H1 (cell line): Measurements from ENCODE around the gene HOMER3. TPM values are rescaled to one million over a fixed set of nuclear protein-coding genes. Genes with fewer than 3 reads are reported as not detected.

Experiments used
- CTCF ChIA-PET: fragments of 300-600 bp; sonication (Branson Sonifier 250); formaldehyde crosslinking; loops from one replicate; lab custom pipeline; 2021; ENCODE audit not compliant: partially characterized antibody; lab: Charles Lee
- POLR2A ChIA-PET: fragments of 300-600 bp; sonication (Branson Sonifier 250); formaldehyde crosslinking; loops from one replicate; lab custom pipeline; 2021; ENCODE audit warnings: inconsistent platforms; ENCODE audit not compliant: partially characterized antibody; lab: Charles Lee
- DNase-seq, 2 experiments: peaks; one replicate each; pipeline versions ENCODE4 v3.0.0 to v3.0.0-alpha.2; 2010 to 2022; ENCODE audit warnings: low spot score in 2 of 2, low read depth in 1 of 2, mixed read lengths in 1 of 2
- FAIRE-seq: peaks from 2 replicates; lab custom pipeline; 2011; peaks lifted over from hg19 to GRCh38; lab: Jason Lieb, UNC
- H2AFZ ChIP-seq: 2 replicates; pipeline ENCODE4 v1.8.1; 2012; ENCODE audit warnings: low read length, inconsistent platforms
- H2AK5ac ChIP-seq: 2 replicates; pipeline ENCODE4 v1.6.1; 2013; ENCODE audit warnings: low read depth, low read length
- H2BK120ac ChIP-seq: replicated peaks from 2 replicates; pipeline ENCODE3; 2013; ENCODE audit warnings: low read depth, low read length, inconsistent platforms
- H2BK12ac ChIP-seq: 2 replicates; pipeline ENCODE4 v1.6.1; 2013; ENCODE audit warnings: low read depth, low read length
- H2BK15ac ChIP-seq: 2 replicates; pipeline ENCODE4 v1.6.1; 2013; ENCODE audit warnings: low read length
- H2BK20ac ChIP-seq: 2 replicates; pipeline ENCODE4 v1.6.1; 2013; ENCODE audit warnings: low read length
- H2BK5ac ChIP-seq: 2 replicates; pipeline ENCODE4 v1.6.1; 2013; ENCODE audit warnings: low read depth, low read length
- H3K14ac ChIP-seq: 2 replicates; pipeline ENCODE4 v1.6.1; 2013; ENCODE audit warnings: inconsistent platforms; ENCODE audit not compliant: insufficient read length
- H3K18ac ChIP-seq: 2 replicates; pipeline ENCODE4 v1.6.1; 2013; ENCODE audit warnings: low read length; ENCODE audit errors: extremely low read depth
- H3K23ac ChIP-seq: 2 replicates; pipeline ENCODE4 v1.6.1; 2013; ENCODE audit warnings: inconsistent platforms; ENCODE audit not compliant: insufficient read length
- H3K23me2 ChIP-seq: 2 replicates; pipeline ENCODE4 v1.6.1; 2013; ENCODE audit warnings: low read depth, low read length
- H3K27ac ChIP-seq: 2 replicates; pipeline ENCODE4 v1.6.1; 2011; ENCODE audit warnings: low read depth, low read length, inconsistent platforms
- H3K27me3 ChIP-seq, 4 experiments: replicated peaks in 1 of 4; 1 replicate in 1 of 4; 2 replicates in 3 of 4; pipeline versions ENCODE4 v1.6.1 to v1.8.1; 2011 to 2013; ENCODE audit warnings: low read length in 3 of 4, mild to moderate bottlenecking in 3 of 4, inconsistent platforms in 2 of 4, mixed read lengths in 2 of 4, moderate library complexity in 1 of 4; ENCODE audit not compliant: control insufficient read depth in 3 of 4, insufficient read depth in 3 of 4; ENCODE audit errors: extremely low read depth in 1 of 4
- H3K36me3 ChIP-seq, 4 experiments: 2 replicates each; pipeline versions ENCODE4 v1.6.1 to v1.8.1; 2011 to 2013; ENCODE audit warnings: mild to moderate bottlenecking in 4 of 4, low read length in 3 of 4, moderate library complexity in 2 of 4, control low read depth in 1 of 4, inconsistent platforms in 1 of 4; ENCODE audit not compliant: insufficient read depth in 4 of 4, control insufficient read depth in 2 of 4
- H3K4ac ChIP-seq: replicated peaks from 2 replicates; pipeline ENCODE3; 2013; ENCODE audit warnings: low read length, low read depth, mixed read lengths, inconsistent platforms; ENCODE audit not compliant: insufficient read length
- H3K4me1 ChIP-seq, 4 experiments: replicated peaks in 1 of 4; 1 replicate in 1 of 4; 2 replicates in 3 of 4; pipeline versions ENCODE4 v1.6.1 to v1.8.1; 2011 to 2013; ENCODE audit warnings: low read length in 3 of 4, inconsistent platforms in 2 of 4, mixed read lengths in 1 of 4; ENCODE audit not compliant: insufficient read depth in 4 of 4, control insufficient read depth in 3 of 4
- H3K4me2 ChIP-seq, 2 experiments: 2 replicates each; pipeline versions ENCODE4 v1.6.1 to v1.8.1; 2011 to 2013; ENCODE audit warnings: low read depth in 2 of 2, low read length in 2 of 2, control low read depth in 1 of 2, inconsistent platforms in 1 of 2, mild to moderate bottlenecking in 1 of 2; ENCODE audit not compliant: insufficient read depth in 1 of 2
- H3K4me3 ChIP-seq, 4 experiments: fragments of 200-600, 300-600 bp in 1 of 4; sonication (generic), shearing (Covaris generic), sonication (Bioruptor Twin) in 1 of 4; 2 replicates each; pipeline versions ENCODE4 v1.5.1 to v1.8.1; 2011 to 2016; ENCODE audit warnings: low read length in 4 of 4, low read depth in 3 of 4, control low read depth in 2 of 4, inconsistent platforms in 2 of 4, mild to moderate bottlenecking in 2 of 4, mixed read lengths in 1 of 4, moderate library complexity in 1 of 4; ENCODE audit not compliant: insufficient read depth in 2 of 4; ENCODE audit errors: extremely low read depth in 1 of 4
- H3K56ac ChIP-seq: replicated peaks from 2 replicates; pipeline ENCODE3; 2013; ENCODE audit warnings: low read depth, mild to moderate bottlenecking, mixed read lengths, low read length, inconsistent platforms; ENCODE audit not compliant: insufficient read length
- H3K79me1 ChIP-seq: 2 replicates; pipeline ENCODE4 v1.6.1; 2013; ENCODE audit warnings: low read depth, low read length, control low read depth
- H3K79me2 ChIP-seq, 2 experiments: 2 replicates each; pipeline versions ENCODE4 v1.6.1 to v1.8.1; 2012 to 2013; ENCODE audit warnings: low read length in 2 of 2, mild to moderate bottlenecking in 2 of 2, inconsistent platforms in 1 of 2; ENCODE audit not compliant: insufficient read depth in 2 of 2, control insufficient read depth in 1 of 2
- H3K9ac ChIP-seq, 4 experiments: replicated peaks in 1 of 4; 1 replicate in 1 of 4; 2 replicates in 3 of 4; pipeline versions ENCODE4 v1.6.1 to v1.8.1; 2011 to 2013; ENCODE audit warnings: low read depth in 3 of 4, low read length in 3 of 4, control low read depth in 2 of 4, mild to moderate bottlenecking in 2 of 4, moderate library complexity in 2 of 4, inconsistent platforms in 1 of 4; ENCODE audit errors: extremely low read depth in 1 of 4
- H3K9me3 ChIP-seq, 2 experiments: 2 replicates each; pipeline versions ENCODE4 v1.6.1 to v1.8.1; 2012 to 2013; ENCODE audit warnings: mild to moderate bottlenecking in 2 of 2, moderate library complexity in 2 of 2, control low read depth in 1 of 2, inconsistent platforms in 1 of 2, low read depth in 1 of 2, low read length in 1 of 2, mixed read lengths in 1 of 2; ENCODE audit not compliant: insufficient read depth in 2 of 2
- H4K20me1 ChIP-seq, 2 experiments: replicated peaks in 1 of 2; 2 replicates each; pipeline versions ENCODE3 to v1.8.1; 2011 to 2013; ENCODE audit warnings: inconsistent platforms in 2 of 2, low read length in 2 of 2, mild to moderate bottlenecking in 1 of 2; ENCODE audit not compliant: insufficient read depth in 2 of 2, control insufficient read depth in 1 of 2
- H4K5ac ChIP-seq: 2 replicates; pipeline ENCODE4 v1.6.1; 2013; ENCODE audit warnings: low read length, low read depth, mixed read lengths, inconsistent platforms; ENCODE audit not compliant: insufficient read length
- H4K8ac ChIP-seq: 2 replicates; pipeline ENCODE4 v1.8.0; 2013; ENCODE audit warnings: mild to moderate bottlenecking, moderate library complexity, low read length, inconsistent platforms; ENCODE audit not compliant: insufficient read depth; ENCODE audit errors: extremely low read depth
- H4K91ac ChIP-seq: replicated peaks from 2 replicates; pipeline ENCODE3; 2013; ENCODE audit warnings: low read length, mixed read lengths, inconsistent platforms; ENCODE audit not compliant: insufficient read length
- ASH2L ChIP-seq: fragments of 200-600, 300-600 bp; sonication (generic); IDR thresholded peaks from one replicate; pipeline ENCODE4 v1.7.1; 2017; ENCODE audit warnings: low read length
- CBX8 ChIP-seq: fragments of 300-800, 300-1000 bp; sonication (generic); IDR thresholded peaks from 2 replicates; pipeline ENCODE4 v1.7.1; 2016; ENCODE audit warnings: low read depth, low read length, borderline replicate concordance
- EGR1 ChIP-seq: IDR thresholded peaks from 2 replicates; pipeline ENCODE4 v1.6.1; 2011; ENCODE audit warnings: low read depth, low read length, borderline replicate concordance
- KDM4A ChIP-seq: IDR thresholded peaks from one replicate; pipeline ENCODE4 v1.7.1; 2012; ENCODE audit warnings: low read depth, mild to moderate bottlenecking, moderate library complexity, low read length, inconsistent platforms; ENCODE audit not compliant: severe bottlenecking
- MAFK ChIP-seq: IDR thresholded peaks from 2 replicates; pipeline ENCODE4 v1.6.1; 2012; ENCODE audit warnings: low read depth, mild to moderate bottlenecking, improper control_type of control experiment, low read length
- SIRT6 ChIP-seq: IDR thresholded peaks from one replicate; pipeline ENCODE4 v1.7.1; 2012; ENCODE audit warnings: low read length, inconsistent platforms
- SIX5 ChIP-seq: IDR thresholded peaks from 2 replicates; pipeline ENCODE4 v1.6.1; 2011; ENCODE audit warnings: mild to moderate bottlenecking, low read depth, low read length
- SP1 ChIP-seq: IDR thresholded peaks from 2 replicates; pipeline ENCODE4 v1.6.1; 2011; ENCODE audit warnings: low read depth, low read length
- SP2 ChIP-seq: IDR thresholded peaks from 2 replicates; pipeline ENCODE4 v1.6.1; 2012; ENCODE audit warnings: mild to moderate bottlenecking, low read length, inconsistent platforms
- SP4 ChIP-seq: IDR thresholded peaks from 2 replicates; pipeline ENCODE4 v1.6.1; 2012; ENCODE audit warnings: low read length, inconsistent platforms
- SRF ChIP-seq: IDR thresholded peaks from 2 replicates; pipeline ENCODE4 v1.6.1; 2011; ENCODE audit warnings: mild to moderate bottlenecking, low read depth, low read length, moderate library complexity
- YY1 ChIP-seq: IDR thresholded peaks from 2 replicates; pipeline ENCODE4 v1.6.1; 2011; ENCODE audit warnings: low read depth, mild to moderate bottlenecking, low read length
- WGBS, 2 experiments: shearing (Covaris generic) in 1 of 2; methylation state at CpG; one replicate each; pipeline versions ENCODE4 v1.1.6 to v1.1.7; 2013 to 2015; ENCODE audit warnings: low lambda C conversion rate in 2 of 2, mixed read lengths in 2 of 2, inconsistent platforms in 1 of 2, low coverage in 1 of 2, missing lambda C conversion rate in 1 of 2; ENCODE audit not compliant: insufficient replicate concordance in 2 of 2, insufficient coverage in 1 of 2, insufficient read length in 1 of 2; ENCODE audit errors: extremely low coverage in 1 of 2, missing lambda C conversion rate in 1 of 2; 5-methylcytosine and 5-hydroxymethylcytosine counted together
- polyA plus RNA-seq, 7 experiments: library from polyadenylated mRNA; depleted of rRNA in 3 of 7; stranded (reverse) in 5 of 7; unstranded in 2 of 7; fragments of >200 nt in 5 of 7; fragments of 200-250 nt in 2 of 7; gene quantifications; 1 replicate in 5 of 7; 2 replicates in 1 of 7; 4 replicates in 1 of 7; pipeline versions ENCODE4 v1.2.1 to v1.2.3, GENCODE V29; 2011 to 2013; ENCODE audit warnings: missing spikeins in 2 of 7, mixed read lengths in 2 of 7
- total RNA-seq: library from RNA; stranded (reverse); fragmentation: NEBNext Ultra II Directional; extraction: Animal tissue kit (Norgen Biotek cat#: 25700); gene quantifications from 2 replicates; pipeline ENCODE4 v1.2.1, GENCODE V29; 2021

HOMER3 gene
- total and polyA plus RNA-seq, 2 of the 8 experiments (the other 6 are each of a cell fraction or from before 2014, with no cell fraction given), result 28.3 to 41.6 TPM

GRCh38 chr19:18919086-18919899 lies 21.7 kb downstream of the HOMER3 start, which contains the start of the genes COPE and DDX49:
COPE (minus strand) TSS chr19:18919387; CDS start chr19:18919348, 39 bp downstream.
DDX49 (plus strand) TSS chr19:18919715; CDS start chr19:18919742, 27 bp downstream.
- 0% methylated on average over 63 of the region's 72 CpGs; no CpG with 5 or more reads in 1 of the 2 experiments for WGBS, 2 experiments
- Histone ChIP-seq H3K4ac (no peak within 1 kb of the TSS), H3K4me1 (peaks cover 0 to 9% (median 6%) of the 10 kb centered on the region in 4 experiments; a peak in 6 of 7 replicates), H3K4me3 (peak within 1 kb of the TSS; percentile 82 to 100 (median 100)), H2BK12ac (peak within 1 kb of the TSS; percentile 60; the same call in 1 of the 2 replicates), H4K8ac (peak within 1 kb of the TSS; percentile 95; the same call in 1 of the 2 replicates), H3K79me2 (peaks cover 4 to 27% of the 10 kb centered on the region in 2 experiments; a peak in 3 of 4 replicates), H2BK5ac (peak within 1 kb of the TSS; percentile 85), H3K18ac (no peak within 1 kb of the TSS), H4K20me1 (peaks cover 0 to 11% of the 10 kb centered on the region in 2 experiments), H3K23me2 (peaks cover 15% of the 10 kb centered on the region), H3K36me3 (peaks cover 2 to 15% (median 8%) of the 10 kb centered on the region in 4 experiments; a peak in 5 of 8 replicates), H3K14ac (no peak within 1 kb of the TSS), H4K91ac (no peak within 1 kb of the TSS), H3K23ac (no peak within 1 kb of the TSS), H2BK20ac (no peak within 1 kb of the TSS), H3K56ac (peak within 1 kb of the TSS; percentile 73), H3K9ac (peak within 1 kb of the TSS; percentile 88 to 94 (median 90)), H2BK120ac (no peak within 1 kb of the TSS), H2AK5ac (0 out of 2 replicates have a peak within 1 kb of the TSS, but pooled peaks have one; percentile 40), H3K4me2 (peak within 1 kb of the TSS; percentile 80 to 95), H3K27me3 (no peaks in the 10 kb centered on the region), H2AFZ (peak within 1 kb of the TSS; percentile 82; the same call in 1 of the 2 replicates), H3K9me3 (no peaks in the 10 kb centered on the region), H2BK15ac (no peak within 1 kb of the TSS), H4K5ac (no peak within 1 kb of the TSS), H3K79me1 (peaks cover 10% of the 10 kb centered on the region), H3K27ac (peak within 1 kb of the TSS; percentile 64)
- CTCF ChIA-PET, result interaction anchor here (0.6 to 1.9 kb wide), 8 partner anchors 10 to 78 kb away, joined by 3 to 5 read pairs (median 3); no protein-coding TSS in a partner anchor
- DNase-seq, result peak; percentile 97
- FAIRE-seq, result peak; percentile 97
- POLR2A ChIA-PET, result interaction anchor here (0.6 to 6.7 kb wide), 14 partner anchors 9 to 577 kb away, joined by 3 to 94 read pairs (median 6); partner anchors contain the start of gene CERS1
- no peak for TF ChIP-seq CBX8
- TF ChIP-seq SP1, result no peak; the same call in none of the 2 replicates
- peak; percentile 93 for TF ChIP-seq YY1
- TF ChIP-seq SIX5, result peak; percentile 86
- peak; percentile 70 for TF ChIP-seq SRF
- TF ChIP-seq EGR1, result no peak
- peak; percentile 74 for TF ChIP-seq SP2
- no peak for TF ChIP-seq SIRT6
- TF ChIP-seq KDM4A, result peak; percentile 93
- no peak for TF ChIP-seq MAFK
- TF ChIP-seq SP4, result peak; percentile 68; the same call in 1 of the 2 replicates
- peak; percentile 79 for TF ChIP-seq ASH2L
